Ectodermal cell (in vitro differentiated cells): ENCODE data around the gene GAP43.

Experiments
- H3K27ac ChIP-seq: 2 replicates; pipeline ENCODE4 v1.7.0; 2013; ENCODE audit warnings: mild to moderate bottlenecking, low read depth, low read length; ENCODE audit not compliant: insufficient read depth, poor library complexity, severe bottlenecking
- H3K27me3 ChIP-seq: 2 replicates; pipeline ENCODE4 v1.7.0; 2013; ENCODE audit warnings: mild to moderate bottlenecking, low read length; ENCODE audit not compliant: insufficient read depth, control insufficient read depth, poor library complexity, severe bottlenecking
- H3K36me3 ChIP-seq: one replicate; pipeline ENCODE4 v1.7.0; 2013; ENCODE audit warnings: low read length; ENCODE audit not compliant: control insufficient read depth, insufficient read depth
- H3K4me1 ChIP-seq: one replicate; pipeline ENCODE4 v1.7.0; 2013; ENCODE audit warnings: low read length; ENCODE audit not compliant: control insufficient read depth, insufficient read depth
- H3K4me3 ChIP-seq: 2 replicates; pipeline ENCODE4 v1.7.0; 2013; ENCODE audit warnings: low read depth, low read length, control low read depth; ENCODE audit not compliant: insufficient read depth
- H3K9me3 ChIP-seq: 2 replicates; pipeline ENCODE4 v1.7.0; 2013; ENCODE audit warnings: mild to moderate bottlenecking, low read length, moderate library complexity; ENCODE audit not compliant: control insufficient read depth
- whole genome bisulfite sequencing, 2 experiments: methylation state at CpG; one replicate each; pipeline ENCODE4 v1.1.7; 2013; ENCODE audit warnings: missing lambda C conversion rate in 2 of 2; 5-methylcytosine and 5-hydroxymethylcytosine counted together

Gene GAP43

GRCh38 chr3:115598216-115598615, 25.1 kb upstream of the GAP43 start:
- Histone ChIP-seq H3K27me3 (no peaks in the 10 kb centered on the region), H3K9me3 (peaks cover 4% of the 10 kb centered on the region), H3K27ac (no peak overlapping the region), H3K4me1 (no peaks in the 10 kb centered on the region), H3K36me3 (no peaks in the 10 kb centered on the region), H3K4me3 (no peak overlapping the region)

GRCh38 chr3:115602194-115602593, 21.1 kb upstream of the GAP43 start:
- Histone ChIP-seq H3K36me3 (no peaks in the 10 kb centered on the region), H3K4me3 (no peak overlapping the region), H3K4me1 (no peaks in the 10 kb centered on the region), H3K9me3 (no peaks in the 10 kb centered on the region), H3K27me3 (no peaks in the 10 kb centered on the region), H3K27ac (no peak overlapping the region)
- WGBS, 2 experiments = 93 to 95% methylated on average over 2 of the region's 2 CpGs

DNA sequence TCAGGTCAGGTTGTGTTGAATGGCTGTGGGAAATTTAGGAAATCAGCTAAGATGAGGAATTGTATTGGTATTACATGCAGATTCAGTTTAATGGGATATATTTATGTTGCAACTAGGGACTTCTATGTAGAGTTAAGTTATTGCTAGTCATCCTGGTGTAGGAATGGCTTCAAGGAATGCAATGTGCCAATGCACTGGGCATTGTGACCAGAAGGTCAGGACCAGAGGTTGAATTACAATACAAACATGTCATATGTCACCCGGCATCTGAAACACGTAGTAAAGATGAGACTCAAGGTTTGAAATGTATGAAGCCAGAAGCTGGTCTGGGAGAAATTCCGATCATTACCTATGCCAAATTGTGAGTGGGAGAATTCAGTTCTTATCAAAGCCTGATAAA, 11.7 kb upstream of the GAP43 start:
- Histone ChIP-seq H3K27ac (no peak overlapping the region), H3K4me3 (no peak overlapping the region), H3K36me3 (no peaks in the 10 kb centered on the region), H3K9me3 (no peaks in the 10 kb centered on the region), H3K4me1 (peaks cover 7% of the 10 kb centered on the region), H3K27me3 (no peaks in the 10 kb centered on the region)
- 95 to 99% methylated on average over 3 of the region's 3 CpGs for WGBS, 2 experiments

- Histone ChIP-seq H3K27me3 (no peaks in the 10 kb centered on the region), H3K4me1 (peaks cover 7% of the 10 kb centered on the region), H3K36me3 (no peaks in the 10 kb centered on the region), H3K9me3 (no peaks in the 10 kb centered on the region), H3K27ac (no peak overlapping the region), H3K4me3 (no peak overlapping the region)
- WGBS, 2 experiments = 79 to 83% methylated on average over 2 of the region's 2 CpGs
Measured at GRCh38 chr3:115615001-115615814, 8.1 kb upstream of the GAP43 start.

- no peak overlapping the region for H3K4me3 ChIP-seq
- no peaks in the 10 kb centered on the region for H3K36me3 ChIP-seq
- WGBS, 2 experiments = 93 to 97% methylated on average over 4 of the region's 4 CpGs
- H3K27ac ChIP-seq = no peak overlapping the region
- H3K4me1 ChIP-seq = peaks cover 7% of the 10 kb centered on the region
- H3K9me3 ChIP-seq = no peaks in the 10 kb centered on the region
- no peaks in the 10 kb centered on the region for H3K27me3 ChIP-seq
Measured at GRCh38 chr3:115616461-115616860, 6.8 kb upstream of the GAP43 start.

DNA sequence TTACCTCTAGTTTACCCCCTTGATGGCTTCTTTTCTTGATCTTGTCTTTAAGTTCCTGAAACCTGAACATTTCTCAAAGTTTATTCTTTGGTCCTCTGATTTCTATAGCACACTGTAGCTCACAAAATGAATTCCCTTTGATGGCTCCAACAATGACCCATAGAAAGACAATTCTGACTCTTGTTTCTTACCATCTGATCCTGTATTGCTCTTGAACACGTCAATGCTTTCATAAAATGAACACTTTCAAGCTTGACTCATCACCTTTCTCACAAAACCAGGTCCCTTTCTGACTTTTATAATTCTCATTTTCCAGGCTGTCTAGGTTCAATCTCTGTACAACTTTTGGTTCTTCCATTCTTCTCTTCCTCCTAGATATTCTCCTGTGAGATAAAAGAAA, 5.7 kb upstream of the GAP43 start:
- Histone ChIP-seq H3K27ac (no peak overlapping the region), H3K4me3 (no peak overlapping the region), H3K36me3 (no peaks in the 10 kb centered on the region), H3K9me3 (no peaks in the 10 kb centered on the region), H3K27me3 (no peaks in the 10 kb centered on the region), H3K4me1 (peaks cover 7% of the 10 kb centered on the region)
- WGBS, 2 experiments = 90 to 93% methylated on average over 1 of the region's 1 CpG

DNA sequence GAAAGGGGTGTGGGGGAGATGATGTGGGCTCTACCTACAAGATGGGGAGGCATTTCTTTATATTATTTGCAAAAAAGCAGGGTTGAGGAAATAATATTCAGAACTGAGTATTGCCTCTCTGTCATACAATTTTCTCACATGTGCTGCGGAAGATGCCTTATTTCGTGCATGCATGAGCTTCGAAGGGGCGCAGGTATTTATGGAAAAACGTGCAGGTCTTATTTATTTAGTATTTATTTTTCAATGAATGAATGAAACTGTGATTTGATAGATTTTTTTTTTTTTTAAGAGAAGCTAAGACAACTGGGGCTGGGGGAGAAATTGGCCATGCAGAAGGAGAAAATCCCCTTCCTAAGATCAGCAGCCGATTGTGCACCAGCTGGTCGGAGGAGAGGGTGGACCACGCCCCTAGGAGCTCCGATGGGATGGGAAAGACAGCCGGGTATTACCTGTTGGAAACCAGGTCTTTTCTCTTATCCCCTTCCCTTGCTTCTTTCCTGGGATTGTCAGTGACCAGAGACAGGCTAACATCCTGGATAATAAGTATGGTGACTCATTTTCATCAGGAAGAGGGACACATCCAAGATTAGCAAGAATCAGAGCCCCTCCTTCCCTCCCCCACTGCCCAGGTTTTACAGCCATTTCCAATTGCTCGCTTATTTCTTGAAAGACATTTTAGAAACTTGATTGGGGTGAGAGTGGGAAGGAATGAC, 875 bp downstream of the GAP43 start:
- no peaks in the 10 kb centered on the region for H3K36me3 ChIP-seq
- peaks cover 4% of the 10 kb centered on the region for H3K27me3 ChIP-seq
- no peak overlapping the region for H3K27ac ChIP-seq
- peak overlapping the region; percentile 48 for H3K4me3 ChIP-seq
- 1% methylated on average over 11 of the region's 11 CpGs for WGBS, 2 experiments
- peaks cover 22% of the 10 kb centered on the region for H3K4me1 ChIP-seq
- no peaks in the 10 kb centered on the region for H3K9me3 ChIP-seq

- peak overlapping the region; percentile 48 for H3K4me3 ChIP-seq
- peaks cover 4% of the 10 kb centered on the region for H3K27me3 ChIP-seq
- H3K9me3 ChIP-seq = no peaks in the 10 kb centered on the region
- no peak overlapping the region for H3K27ac ChIP-seq
- 23% methylated on average over 5 of the region's 5 CpGs for WGBS, 2 experiments
- peaks cover 22% of the 10 kb centered on the region for H3K4me1 ChIP-seq
- H3K36me3 ChIP-seq = no peaks in the 10 kb centered on the region
Measured at GRCh38 chr3:115624901-115625300, 1.6 kb downstream of the GAP43 start.

DNA sequence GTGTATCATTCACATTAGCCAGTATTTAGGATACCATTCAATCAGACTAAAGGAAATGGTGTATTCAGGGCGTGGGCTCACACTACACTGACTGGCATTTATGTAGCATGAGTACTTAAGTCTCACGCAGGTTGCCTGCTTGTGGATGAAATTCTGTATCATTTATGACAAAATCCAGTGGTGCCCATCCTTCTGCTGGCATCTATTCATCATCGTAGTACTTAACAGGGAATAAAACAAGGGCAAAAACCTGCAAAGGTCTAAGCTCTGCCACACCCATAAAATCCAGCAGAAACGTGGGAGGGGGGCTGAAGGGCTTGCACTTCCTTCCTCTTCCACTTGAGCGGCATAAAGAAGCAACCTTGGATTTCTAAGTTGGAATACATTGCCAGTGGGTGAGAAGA, 2.7 kb downstream of the GAP43 start:
- 45 to 62% methylated on average over 3 to 5 of the region's 5 CpGs for WGBS, 2 experiments

DNA sequence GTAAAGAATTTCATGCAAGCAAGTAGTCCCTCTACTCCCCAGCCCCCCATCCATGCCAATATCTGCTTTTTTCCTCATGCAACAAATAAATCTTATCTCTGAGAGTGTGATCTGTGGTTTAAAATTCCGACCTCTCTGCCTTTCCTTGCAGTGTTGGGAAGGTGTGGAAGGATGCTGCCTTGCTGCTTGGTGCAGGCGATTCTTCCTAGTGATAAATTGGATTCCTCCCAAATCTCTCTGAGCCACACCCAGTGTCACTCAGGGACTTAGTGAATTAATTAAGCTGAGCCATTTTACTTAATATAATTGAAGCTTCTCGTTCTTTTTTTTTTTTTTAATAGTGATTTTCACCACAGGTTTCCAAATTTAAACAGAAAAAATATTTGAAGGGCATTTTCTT, 3.4 kb downstream of the GAP43 start:
- H3K27me3 ChIP-seq = peaks cover 4% of the 10 kb centered on the region
- H3K36me3 ChIP-seq = no peaks in the 10 kb centered on the region
- H3K4me3 ChIP-seq = no peak overlapping the region
- 33 to 50% methylated on average over 1 to 3 of the region's 3 CpGs for WGBS, 2 experiments
- H3K4me1 ChIP-seq = peaks cover 22% of the 10 kb centered on the region
- peak overlapping the region; percentile 29 for H3K27ac ChIP-seq
- no peaks in the 10 kb centered on the region for H3K9me3 ChIP-seq

More for the DNA sequence above, 2.7 kb downstream of the GAP43 start:
- Histone ChIP-seq H3K27ac (no peak overlapping the region), H3K36me3 (no peaks in the 10 kb centered on the region), H3K9me3 (no peaks in the 10 kb centered on the region), H3K4me3 (no peak overlapping the region), H3K4me1 (peaks cover 22% of the 10 kb centered on the region), H3K27me3 (peaks cover 4% of the 10 kb centered on the region)
